Measurements from ENCODE around the gene PLEKHM3.

- no peak for TF ChIP-seq POLR2A (IDR thresholded peaks at IDR 0.05)
- TF ChIP-seq, protein P1, sequence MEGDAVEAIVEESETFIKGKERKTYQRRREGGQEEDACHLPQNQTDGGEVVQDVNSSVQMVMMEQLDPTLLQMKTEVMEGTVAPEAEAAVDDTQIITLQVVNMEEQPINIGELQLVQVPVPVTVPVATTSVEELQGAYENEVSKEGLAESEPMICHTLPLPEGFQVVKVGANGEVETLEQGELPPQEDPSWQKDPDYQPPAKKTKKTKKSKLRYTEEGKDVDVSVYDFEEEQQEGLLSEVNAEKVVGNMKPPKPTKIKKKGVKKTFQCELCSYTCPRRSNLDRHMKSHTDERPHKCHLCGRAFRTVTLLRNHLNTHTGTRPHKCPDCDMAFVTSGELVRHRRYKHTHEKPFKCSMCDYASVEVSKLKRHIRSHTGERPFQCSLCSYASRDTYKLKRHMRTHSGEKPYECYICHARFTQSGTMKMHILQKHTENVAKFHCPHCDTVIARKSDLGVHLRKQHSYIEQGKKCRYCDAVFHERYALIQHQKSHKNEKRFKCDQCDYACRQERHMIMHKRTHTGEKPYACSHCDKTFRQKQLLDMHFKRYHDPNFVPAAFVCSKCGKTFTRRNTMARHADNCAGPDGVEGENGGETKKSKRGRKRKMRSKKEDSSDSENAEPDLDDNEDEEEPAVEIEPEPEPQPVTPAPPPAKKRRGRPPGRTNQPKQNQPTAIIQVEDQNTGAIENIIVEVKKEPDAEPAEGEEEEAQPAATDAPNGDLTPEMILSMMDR (IDR thresholded peaks at IDR 0.05): no peak
Observed at GRCh38 chr2:207892716-207893402, 132.5 kb downstream of the PLEKHM3 start.

Data from adrenal gland (tissue), 5 donors.